ENCODE results near the gene NAXE.
A peak's percentile ranks its signal among the peaks of the same experiment; 100 is the strongest.

The NAXE gene

GRCh38 chr1:156595016-156595415 is 3.4 kb downstream of the NAXE start:
- peaks cover 72% of the 10 kb centered on the region for H3K36me3 ChIP-seq
- TF ChIP-seq, protein P1, sequence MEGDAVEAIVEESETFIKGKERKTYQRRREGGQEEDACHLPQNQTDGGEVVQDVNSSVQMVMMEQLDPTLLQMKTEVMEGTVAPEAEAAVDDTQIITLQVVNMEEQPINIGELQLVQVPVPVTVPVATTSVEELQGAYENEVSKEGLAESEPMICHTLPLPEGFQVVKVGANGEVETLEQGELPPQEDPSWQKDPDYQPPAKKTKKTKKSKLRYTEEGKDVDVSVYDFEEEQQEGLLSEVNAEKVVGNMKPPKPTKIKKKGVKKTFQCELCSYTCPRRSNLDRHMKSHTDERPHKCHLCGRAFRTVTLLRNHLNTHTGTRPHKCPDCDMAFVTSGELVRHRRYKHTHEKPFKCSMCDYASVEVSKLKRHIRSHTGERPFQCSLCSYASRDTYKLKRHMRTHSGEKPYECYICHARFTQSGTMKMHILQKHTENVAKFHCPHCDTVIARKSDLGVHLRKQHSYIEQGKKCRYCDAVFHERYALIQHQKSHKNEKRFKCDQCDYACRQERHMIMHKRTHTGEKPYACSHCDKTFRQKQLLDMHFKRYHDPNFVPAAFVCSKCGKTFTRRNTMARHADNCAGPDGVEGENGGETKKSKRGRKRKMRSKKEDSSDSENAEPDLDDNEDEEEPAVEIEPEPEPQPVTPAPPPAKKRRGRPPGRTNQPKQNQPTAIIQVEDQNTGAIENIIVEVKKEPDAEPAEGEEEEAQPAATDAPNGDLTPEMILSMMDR (IDR thresholded peaks at IDR 0.05; ENCODE audit: low read depth, low read length) = no peak
- H3K9me3 ChIP-seq (ENCODE audit: severe bottlenecking) = no peaks in the 10 kb centered on the region
- no peak overlapping the region for H3K27ac ChIP-seq
- DNase-seq = no peak
- no peaks in the 10 kb centered on the region for H3K27me3 ChIP-seq (ENCODE audit: insufficient read depth, low read depth, severe bottlenecking)
- H3K4me3 ChIP-seq (ENCODE audit: low read depth, low read length) = no peak overlapping the region

DNA sequence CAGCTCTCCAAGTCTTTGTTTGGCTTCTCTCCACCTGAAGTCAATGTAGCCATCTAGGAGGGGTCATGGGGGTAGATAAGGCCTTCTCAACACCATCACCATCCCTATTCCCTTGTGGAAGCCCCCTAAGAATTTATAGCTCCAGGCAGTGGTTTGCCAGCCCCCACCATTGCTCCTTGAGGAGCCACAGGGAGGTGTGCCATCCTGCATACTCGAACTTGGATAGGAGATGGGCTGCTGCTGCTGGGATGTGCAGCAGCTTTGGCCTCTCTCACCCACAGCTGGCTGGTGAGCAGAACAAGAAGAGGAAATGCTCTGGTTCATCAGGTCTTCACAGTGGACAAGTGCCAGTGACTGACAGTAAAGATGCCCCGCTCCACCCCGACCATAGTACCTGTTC is 4.8 kb downstream of the NAXE start:
- TF ChIP-seq, protein P1 (IDR thresholded peaks at IDR 0.05; ENCODE audit: low read depth, low read length) = no peak
- Histone ChIP-seq H3K9me3 (ENCODE audit: severe bottlenecking) (no peaks in the 10 kb centered on the region), H3K27me3 (ENCODE audit: insufficient read depth, low read depth, severe bottlenecking) (no peaks in the 10 kb centered on the region), H3K27ac (no peak overlapping the region), H3K36me3 (peaks cover 72% of the 10 kb centered on the region), H3K4me3 (ENCODE audit: low read depth, low read length) (no peak overlapping the region)
- DNase-seq = no peak

DNA sequence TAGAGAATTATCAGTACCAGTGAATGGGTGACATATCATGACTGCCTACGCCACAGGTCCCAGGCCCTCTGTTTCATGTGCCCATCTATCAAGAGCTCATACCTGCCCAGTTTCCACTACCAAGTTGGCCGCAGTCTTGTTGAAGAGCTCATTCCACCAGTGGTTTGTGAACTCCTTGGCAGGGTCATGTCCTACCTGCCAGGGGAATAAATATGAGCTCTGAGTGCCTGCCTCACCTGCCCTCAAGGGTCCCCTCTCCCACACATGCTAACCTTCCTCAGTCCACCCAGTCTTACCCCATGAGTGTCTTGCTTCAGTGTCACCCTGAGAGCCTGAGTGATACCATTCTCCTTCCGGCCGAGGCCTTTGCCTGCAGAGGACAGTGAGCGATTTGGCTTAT is 6.5 kb downstream of the NAXE start:
- DNase-seq = no peak
- no peak overlapping the region for H3K4me3 ChIP-seq (ENCODE audit: low read depth, low read length)

GRCh38 chr1:156598731-156599432 is 7.3 kb downstream of the NAXE start:
- Histone ChIP-seq H3K27ac (peak overlapping the region; percentile 11; the same call in 1 of the 2 replicates), H3K4me3 (ENCODE audit: low read depth, low read length) (no peak overlapping the region), H3K27me3 (ENCODE audit: insufficient read depth, low read depth, severe bottlenecking) (no peaks in the 10 kb centered on the region), H3K9me3 (ENCODE audit: severe bottlenecking) (no peaks in the 10 kb centered on the region), H3K36me3 (peaks cover 57% of the 10 kb centered on the region)
- DNase-seq = peak; percentile 65
- TF ChIP-seq, protein P1 (IDR thresholded peaks at IDR 0.05; ENCODE audit: low read depth, low read length) = no peak

More for the DNA sequence above, 6.5 kb downstream of the NAXE start:
- H3K27ac ChIP-seq = peak overlapping the region; percentile 1; the same call in 1 of the 2 replicates
- H3K36me3 ChIP-seq = peaks cover 65% of the 10 kb centered on the region
- H3K9me3 ChIP-seq (ENCODE audit: severe bottlenecking) = no peaks in the 10 kb centered on the region
- no peaks in the 10 kb centered on the region for H3K27me3 ChIP-seq (ENCODE audit: insufficient read depth, low read depth, severe bottlenecking)
- TF ChIP-seq, protein P1 (IDR thresholded peaks at IDR 0.05; ENCODE audit: low read depth, low read length) = no peak

DNA sequence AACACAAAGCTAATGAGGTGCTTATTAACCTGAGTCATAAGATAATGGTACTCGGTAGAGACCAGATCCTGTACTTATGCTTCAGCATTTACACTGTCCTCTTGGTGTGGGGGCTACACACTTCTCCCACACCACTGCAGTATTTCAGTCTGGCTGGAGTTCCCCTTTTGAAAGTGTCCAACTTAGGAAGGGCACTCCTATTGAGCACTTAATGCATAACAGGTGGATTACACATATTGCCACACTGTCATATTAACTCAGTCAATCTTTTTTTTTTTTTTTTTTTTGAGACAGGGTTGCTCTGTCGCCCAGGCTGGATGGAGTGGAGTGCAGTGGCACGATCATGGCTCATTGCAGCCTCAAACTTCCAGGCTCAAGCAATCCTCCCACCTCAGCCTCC is 8.2 kb downstream of the NAXE start:
- no peak overlapping the region for H3K27ac ChIP-seq
- peaks cover 48% of the 10 kb centered on the region for H3K36me3 ChIP-seq
- no peaks in the 10 kb centered on the region for H3K9me3 ChIP-seq (ENCODE audit: severe bottlenecking)
- TF ChIP-seq, protein P1 (IDR thresholded peaks at IDR 0.05; ENCODE audit: low read depth, low read length) = 0 out of 2 replicates have a peak, but pooled peaks have one; percentile 7
- H3K4me3 ChIP-seq (ENCODE audit: low read depth, low read length) = no peak overlapping the region
- no peaks in the 10 kb centered on the region for H3K27me3 ChIP-seq (ENCODE audit: insufficient read depth, low read depth, severe bottlenecking)
- DNase-seq = no peak

DNA sequence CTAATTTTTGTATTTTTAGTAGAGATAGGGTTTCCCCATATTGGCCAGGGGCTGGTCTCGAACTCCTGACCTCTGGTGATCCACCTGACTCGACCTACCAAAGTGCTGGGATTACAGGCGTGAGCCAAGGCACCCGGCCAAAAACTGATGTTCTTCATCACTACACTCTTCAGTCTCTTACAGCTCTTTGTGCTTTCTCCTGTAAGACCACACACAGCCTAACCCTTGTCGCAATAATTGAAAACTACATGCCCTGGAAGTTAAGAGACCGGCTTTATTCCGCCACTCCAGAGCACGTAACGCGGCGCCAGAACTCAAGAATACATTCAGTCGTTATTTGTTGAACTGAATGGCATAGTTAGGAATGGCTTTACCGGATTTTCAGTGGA is 9.2 kb downstream of the NAXE start:
- Histone ChIP-seq H3K4me3 (ENCODE audit: low read depth, low read length) (peak overlapping the region; percentile 87), H3K27me3 (ENCODE audit: insufficient read depth, low read depth, severe bottlenecking) (no peaks in the 10 kb centered on the region), H3K27ac (peak overlapping the region; percentile 71), H3K9me3 (ENCODE audit: severe bottlenecking) (no peaks in the 10 kb centered on the region), H3K36me3 (peaks cover 39% of the 10 kb centered on the region)
- TF ChIP-seq, protein P1 (IDR thresholded peaks at IDR 0.05; ENCODE audit: low read depth, low read length) = no peak
- DNase-seq = no peak
